Esophagus muscularis mucosa (tissue), 4 donors: ENCODE results near the gene C1S. TPM values are rescaled to one million over a fixed set of nuclear protein-coding genes. Genes with fewer than 3 reads are reported as not detected.
A peak's percentile ranks its signal among the peaks of the same experiment; 100 is the strongest.

Source experiments
- DNase-seq: peaks from one replicate; pipeline ENCODE4 v3.0.0-alpha.2; 2017; ENCODE audit errors: extremely low spot score
- H3K27ac ChIP-seq, 4 donors: fragments of 200-600 bp; sonication (generic); replicated peaks in 1 of 4; 1 replicate in 3 of 4; 2 replicates in 1 of 4; pipeline ENCODE4 v1.5.1; 2016 to 2019; ENCODE audit warnings: mild to moderate bottlenecking in 1 of 4
- H3K27me3 ChIP-seq, 4 donors: fragments of 200-600 bp; sonication (generic); one replicate each; pipeline versions ENCODE4 v1.5.1 to v1.6.0; 2016 to 2019
- H3K36me3 ChIP-seq, 4 donors: fragments of 200-600 bp; sonication (generic); one replicate each; pipeline ENCODE4 v1.5.1; 2016 to 2019
- H3K4me1 ChIP-seq, 4 donors: fragments of 200-600 bp; sonication (generic); one replicate each; pipeline ENCODE4 v1.5.1; 2016 to 2019
- H3K4me3 ChIP-seq, 4 donors: fragments of 200-600 bp; sonication (generic); 1 replicate in 2 of 4; 2 replicates in 2 of 4; pipeline ENCODE4 v1.5.1; 2016 to 2019; ENCODE audit warnings: mild to moderate bottlenecking in 4 of 4, moderate library complexity in 1 of 4
- H3K9me3 ChIP-seq, 4 donors: fragments of 200-600 bp; sonication (generic); 1 replicate in 3 of 4; 2 replicates in 1 of 4; pipeline ENCODE4 v1.5.1; 2016 to 2019
- CTCF ChIP-seq, 3 experiments: fragments of 200-600 bp in 2 of 3; fragments of 450-650 bp in 1 of 3; sonication (generic) in 2 of 3; IDR thresholded peaks; one replicate each; pipeline ENCODE4 v1.5.1; 2017 to 2019; ENCODE audit warnings: antibody characterized with exemption in 3 of 3, mild to moderate bottlenecking in 2 of 3, moderate library complexity in 1 of 3
- EP300 ChIP-seq: sonication (generic); formaldehyde crosslinking; IDR thresholded peaks from one replicate; pipeline ENCODE4 v1.6.1; 2017; ENCODE audit warnings: antibody characterized with exemption
- POLR2A ChIP-seq: fragments of 450-650 bp; IDR thresholded peaks from one replicate; pipeline ENCODE4 v1.6.1; 2017; ENCODE audit warnings: antibody characterized with exemption, moderate library complexity, mild to moderate bottlenecking, low read depth
- POLR2AphosphoS5 ChIP-seq, 2 donors: sonication (generic); formaldehyde crosslinking; IDR thresholded peaks; one replicate each; pipeline ENCODE4 v1.6.1; 2017; ENCODE audit warnings: antibody characterized with exemption in 2 of 2
- WGBS: methylation state at CpG from one replicate; pipeline ENCODE4 v1.1.5; 2018; 5-methylcytosine and 5-hydroxymethylcytosine counted together
- intact Hi-C: fragments of 100-400 bp; cut with DNase I; formaldehyde crosslinking; loops from one replicate; pipeline ENCODE4 v1.15.1; 2023
- total RNA-seq, 4 donors: library from RNA; depleted of rRNA; stranded (reverse); fragments of >200 nt; gene quantifications; one replicate each; pipeline versions ENCODE4 v1.1.0 to v1.2.1, GENCODE V29; 2016

The C1S gene
- total RNA-seq, 4 donors from 2014 or later = 454 to 549 (median 512) TPM

GRCh38 chr12:7091171-7091570, 30.7 kb downstream of the C1S start:
- Histone ChIP-seq H3K27ac (peak overlapping the region; percentile 81 to 88 (median 85)), H3K4me1 (peaks cover 19 to 61% (median 54%) of the 10 kb centered on the region in 4 donors)
- intact Hi-C loops = no loop called here

GRCh38 chr12:7091660-7092228, 31.2 kb downstream of the C1S start:
- TF ChIP-seq POLR2A = no peak
- TF ChIP-seq EP300 = peak; percentile 22
- TF ChIP-seq CTCF (IDR thresholded peaks at IDR 0.05) = no peak
- no peak for DNase-seq
- Histone ChIP-seq H3K27me3 (no peaks in the 10 kb centered on the region), H3K4me1 (peaks cover 19 to 61% (median 54%) of the 10 kb centered on the region in 4 donors), H3K27ac (peak overlapping the region; percentile 81 to 88 (median 85)), H3K9me3 (no peaks in the 10 kb centered on the region), H3K4me3 (peak overlapping the region; percentile 53 to 75 (median 61)), H3K36me3 (peaks cover 15 to 38% (median 25%) of the 10 kb centered on the region in 4 donors)
- intact Hi-C loops = loop anchor here (1.0 to 2.0 kb wide), 2 partner anchors 17 to 31 kb away; partner anchors contain the start of genes C1RL and C1S
- 39% methylated on average over 3 of the region's 10 CpGs for WGBS

More at GRCh38 chr12:7091171-7091570, 30.7 kb downstream of the C1S start:
- 87% methylated on average over 4 of the region's 7 CpGs for WGBS
- DNase-seq = no peak
- Histone ChIP-seq H3K36me3 (peaks cover 15 to 42% (median 28%) of the 10 kb centered on the region in 4 donors), H3K4me3 (peak overlapping the region; percentile 53 to 75 (median 61)), H3K9me3 (no peaks in the 10 kb centered on the region), H3K27me3 (no peaks in the 10 kb centered on the region)
- TF ChIP-seq POLR2AphosphoS5 (IDR thresholded peaks at IDR 0.05) (no peak), CTCF (IDR thresholded peaks at IDR 0.05) (no peak), EP300 (no peak), POLR2A (no peak)

DNA sequence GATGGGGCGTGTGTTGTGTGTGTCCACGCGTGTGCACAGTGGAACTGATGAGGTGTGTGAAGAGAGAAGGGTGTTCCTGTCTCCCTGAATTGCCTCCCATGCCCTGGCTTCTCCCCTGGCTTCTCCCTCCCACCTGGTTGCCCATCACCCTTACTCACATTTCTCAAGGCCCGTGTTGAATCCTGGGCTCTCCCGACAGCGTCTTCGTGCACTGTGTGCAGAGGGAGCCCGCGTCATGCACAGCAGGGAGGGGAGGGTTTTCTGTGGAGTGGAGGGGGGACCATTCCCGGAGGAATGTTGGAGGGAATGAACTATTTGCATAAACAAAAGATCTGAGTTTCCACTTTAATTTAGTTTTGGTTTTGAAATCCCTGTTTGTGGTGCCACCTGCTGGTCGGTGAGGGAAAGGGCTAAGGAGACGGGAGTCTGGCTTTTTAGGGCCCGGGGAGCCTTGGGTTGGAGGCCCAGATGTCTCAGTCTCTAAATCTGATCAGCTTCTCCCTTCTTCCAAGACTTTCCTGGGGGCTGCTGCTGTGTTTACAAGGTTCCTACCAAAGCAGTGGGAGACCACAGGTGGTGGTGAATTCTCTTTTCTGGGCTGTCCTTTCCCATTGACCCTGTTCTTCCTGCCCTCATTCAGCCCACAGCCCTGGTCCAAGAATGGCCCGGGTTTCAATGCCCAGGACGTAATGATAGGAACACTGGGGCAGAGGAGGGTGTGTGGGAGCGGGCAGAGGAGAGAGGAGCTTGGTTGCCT, 31.9 kb downstream of the C1S start, which contains the start of gene C1R:
TSS of gene C1R (minus strand) at position 217 of the 757 bp plus-strand sequence. CDS start at position 160, 57 bp downstream.
- H3K4me1 ChIP-seq = peaks cover 19 to 61% (median 54%) of the 10 kb centered on the region in 4 donors
- H3K4me3 ChIP-seq = peak within 1 kb of the TSS; percentile 53 to 75 (median 61)
- peak; percentile 96 for DNase-seq
- peak within 1 kb of the TSS; percentile 81 to 88 (median 85) for H3K27ac ChIP-seq
- 19% methylated on average over 16 of the region's 16 CpGs for WGBS
- intact Hi-C loops = loop anchor here (1.0 to 2.0 kb wide), 2 partner anchors 16 to 32 kb away; partner anchors contain the start of genes C1RL and C1S
- H3K27me3 ChIP-seq = no peaks in the 10 kb centered on the region
- TF ChIP-seq EP300 (no peak), POLR2A (peak; percentile 68), CTCF (IDR thresholded peaks at IDR 0.05) (peak; percentile 91 to 95 (median 94)), POLR2AphosphoS5 (IDR thresholded peaks at IDR 0.05) (peak; percentile 82 to 95)
- H3K36me3 ChIP-seq = peaks cover 14 to 36% (median 23%) of the 10 kb centered on the region in 4 donors
- no peaks in the 10 kb centered on the region for H3K9me3 ChIP-seq

GRCh38 chr12:7092986-7093460, 32.5 kb downstream of the C1S start:
- Histone ChIP-seq H3K9me3 (no peaks in the 10 kb centered on the region), H3K36me3 (peaks cover 8 to 36% (median 20%) of the 10 kb centered on the region in 4 donors), H3K4me1 (peaks cover 19 to 61% (median 54%) of the 10 kb centered on the region in 4 donors), H3K4me3 (peak overlapping the region in 2 of 4 donors; percentile 53 to 75), H3K27ac (peak overlapping the region; percentile 81 to 88 (median 85)), H3K27me3 (no peaks in the 10 kb centered on the region)
- intact Hi-C loops = loop anchor here (1.0 to 2.0 kb wide), 2 partner anchors 16 to 33 kb away; partner anchors contain the start of genes C1RL and C1S
- 76% methylated on average over 6 of the region's 8 CpGs for WGBS
- no peak for TF ChIP-seq EP300
- TF ChIP-seq POLR2AphosphoS5 (IDR thresholded peaks at IDR 0.05) = no peak
- no peak for TF ChIP-seq POLR2A
- TF ChIP-seq CTCF (IDR thresholded peaks at IDR 0.05) = no peak
- DNase-seq = no peak
